H1 (cell line): Measurements from ENCODE around the gene ADCY3. TPM values are rescaled to one million over a fixed set of nuclear protein-coding genes. Genes with fewer than 3 reads are reported as not detected.

Experiments
- CTCF ChIA-PET: fragments of 300-600 bp; sonication (Branson Sonifier 250); formaldehyde crosslinking; loops from one replicate; lab custom pipeline; 2021; ENCODE audit not compliant: partially characterized antibody; lab: Charles Lee
- POLR2A ChIA-PET: fragments of 300-600 bp; sonication (Branson Sonifier 250); formaldehyde crosslinking; loops from one replicate; lab custom pipeline; 2021; ENCODE audit warnings: inconsistent platforms; ENCODE audit not compliant: partially characterized antibody; lab: Charles Lee
- DNase-seq, 2 experiments: peaks; one replicate each; pipeline versions ENCODE4 v3.0.0 to v3.0.0-alpha.2; 2010 to 2022; ENCODE audit warnings: low spot score in 2 of 2, low read depth in 1 of 2, mixed read lengths in 1 of 2
- FAIRE-seq: peaks from 2 replicates; lab custom pipeline; 2011; peaks lifted over from hg19 to GRCh38; lab: Jason Lieb, UNC
- H2AFZ ChIP-seq: 2 replicates; pipeline ENCODE4 v1.8.1; 2012; ENCODE audit warnings: low read length, inconsistent platforms
- H2AK5ac ChIP-seq: 2 replicates; pipeline ENCODE4 v1.6.1; 2013; ENCODE audit warnings: low read depth, low read length
- H2BK120ac ChIP-seq: replicated peaks from 2 replicates; pipeline ENCODE3; 2013; ENCODE audit warnings: low read depth, low read length, inconsistent platforms
- H2BK12ac ChIP-seq: 2 replicates; pipeline ENCODE4 v1.6.1; 2013; ENCODE audit warnings: low read depth, low read length
- H2BK15ac ChIP-seq: 2 replicates; pipeline ENCODE4 v1.6.1; 2013; ENCODE audit warnings: low read length
- H2BK20ac ChIP-seq: 2 replicates; pipeline ENCODE4 v1.6.1; 2013; ENCODE audit warnings: low read length
- H2BK5ac ChIP-seq: 2 replicates; pipeline ENCODE4 v1.6.1; 2013; ENCODE audit warnings: low read depth, low read length
- H3K14ac ChIP-seq: 2 replicates; pipeline ENCODE4 v1.6.1; 2013; ENCODE audit warnings: inconsistent platforms; ENCODE audit not compliant: insufficient read length
- H3K18ac ChIP-seq: 2 replicates; pipeline ENCODE4 v1.6.1; 2013; ENCODE audit warnings: low read length; ENCODE audit errors: extremely low read depth
- H3K23ac ChIP-seq: 2 replicates; pipeline ENCODE4 v1.6.1; 2013; ENCODE audit warnings: inconsistent platforms; ENCODE audit not compliant: insufficient read length
- H3K23me2 ChIP-seq: 2 replicates; pipeline ENCODE4 v1.6.1; 2013; ENCODE audit warnings: low read depth, low read length
- H3K27ac ChIP-seq: 2 replicates; pipeline ENCODE4 v1.6.1; 2011; ENCODE audit warnings: low read depth, low read length, inconsistent platforms
- H3K27me3 ChIP-seq, 4 experiments: replicated peaks in 1 of 4; 1 replicate in 1 of 4; 2 replicates in 3 of 4; pipeline versions ENCODE4 v1.6.1 to v1.8.1; 2011 to 2013; ENCODE audit warnings: low read length in 3 of 4, mild to moderate bottlenecking in 3 of 4, inconsistent platforms in 2 of 4, mixed read lengths in 2 of 4, moderate library complexity in 1 of 4; ENCODE audit not compliant: control insufficient read depth in 3 of 4, insufficient read depth in 3 of 4; ENCODE audit errors: extremely low read depth in 1 of 4
- H3K36me3 ChIP-seq, 4 experiments: 2 replicates each; pipeline versions ENCODE4 v1.6.1 to v1.8.1; 2011 to 2013; ENCODE audit warnings: mild to moderate bottlenecking in 4 of 4, low read length in 3 of 4, moderate library complexity in 2 of 4, control low read depth in 1 of 4, inconsistent platforms in 1 of 4; ENCODE audit not compliant: insufficient read depth in 4 of 4, control insufficient read depth in 2 of 4
- H3K4ac ChIP-seq: replicated peaks from 2 replicates; pipeline ENCODE3; 2013; ENCODE audit warnings: low read length, low read depth, mixed read lengths, inconsistent platforms; ENCODE audit not compliant: insufficient read length
- H3K4me1 ChIP-seq, 4 experiments: replicated peaks in 1 of 4; 1 replicate in 1 of 4; 2 replicates in 3 of 4; pipeline versions ENCODE4 v1.6.1 to v1.8.1; 2011 to 2013; ENCODE audit warnings: low read length in 3 of 4, inconsistent platforms in 2 of 4, mixed read lengths in 1 of 4; ENCODE audit not compliant: insufficient read depth in 4 of 4, control insufficient read depth in 3 of 4
- H3K4me2 ChIP-seq, 2 experiments: 2 replicates each; pipeline versions ENCODE4 v1.6.1 to v1.8.1; 2011 to 2013; ENCODE audit warnings: low read depth in 2 of 2, low read length in 2 of 2, control low read depth in 1 of 2, inconsistent platforms in 1 of 2, mild to moderate bottlenecking in 1 of 2; ENCODE audit not compliant: insufficient read depth in 1 of 2
- H3K4me3 ChIP-seq, 4 experiments: fragments of 200-600, 300-600 bp in 1 of 4; sonication (generic), shearing (Covaris generic), sonication (Bioruptor Twin) in 1 of 4; 2 replicates each; pipeline versions ENCODE4 v1.5.1 to v1.8.1; 2011 to 2016; ENCODE audit warnings: low read length in 4 of 4, low read depth in 3 of 4, control low read depth in 2 of 4, inconsistent platforms in 2 of 4, mild to moderate bottlenecking in 2 of 4, mixed read lengths in 1 of 4, moderate library complexity in 1 of 4; ENCODE audit not compliant: insufficient read depth in 2 of 4; ENCODE audit errors: extremely low read depth in 1 of 4
- H3K56ac ChIP-seq: replicated peaks from 2 replicates; pipeline ENCODE3; 2013; ENCODE audit warnings: low read depth, mild to moderate bottlenecking, mixed read lengths, low read length, inconsistent platforms; ENCODE audit not compliant: insufficient read length
- H3K79me1 ChIP-seq: 2 replicates; pipeline ENCODE4 v1.6.1; 2013; ENCODE audit warnings: low read depth, low read length, control low read depth
- H3K79me2 ChIP-seq, 2 experiments: 2 replicates each; pipeline versions ENCODE4 v1.6.1 to v1.8.1; 2012 to 2013; ENCODE audit warnings: low read length in 2 of 2, mild to moderate bottlenecking in 2 of 2, inconsistent platforms in 1 of 2; ENCODE audit not compliant: insufficient read depth in 2 of 2, control insufficient read depth in 1 of 2
- H3K9ac ChIP-seq, 4 experiments: replicated peaks in 1 of 4; 1 replicate in 1 of 4; 2 replicates in 3 of 4; pipeline versions ENCODE4 v1.6.1 to v1.8.1; 2011 to 2013; ENCODE audit warnings: low read depth in 3 of 4, low read length in 3 of 4, control low read depth in 2 of 4, mild to moderate bottlenecking in 2 of 4, moderate library complexity in 2 of 4, inconsistent platforms in 1 of 4; ENCODE audit errors: extremely low read depth in 1 of 4
- H3K9me3 ChIP-seq, 2 experiments: 2 replicates each; pipeline versions ENCODE4 v1.6.1 to v1.8.1; 2012 to 2013; ENCODE audit warnings: mild to moderate bottlenecking in 2 of 2, moderate library complexity in 2 of 2, control low read depth in 1 of 2, inconsistent platforms in 1 of 2, low read depth in 1 of 2, low read length in 1 of 2, mixed read lengths in 1 of 2; ENCODE audit not compliant: insufficient read depth in 2 of 2
- H4K20me1 ChIP-seq, 2 experiments: replicated peaks in 1 of 2; 2 replicates each; pipeline versions ENCODE3 to v1.8.1; 2011 to 2013; ENCODE audit warnings: inconsistent platforms in 2 of 2, low read length in 2 of 2, mild to moderate bottlenecking in 1 of 2; ENCODE audit not compliant: insufficient read depth in 2 of 2, control insufficient read depth in 1 of 2
- H4K5ac ChIP-seq: 2 replicates; pipeline ENCODE4 v1.6.1; 2013; ENCODE audit warnings: low read length, low read depth, mixed read lengths, inconsistent platforms; ENCODE audit not compliant: insufficient read length
- H4K8ac ChIP-seq: 2 replicates; pipeline ENCODE4 v1.8.0; 2013; ENCODE audit warnings: mild to moderate bottlenecking, moderate library complexity, low read length, inconsistent platforms; ENCODE audit not compliant: insufficient read depth; ENCODE audit errors: extremely low read depth
- H4K91ac ChIP-seq: replicated peaks from 2 replicates; pipeline ENCODE3; 2013; ENCODE audit warnings: low read length, mixed read lengths, inconsistent platforms; ENCODE audit not compliant: insufficient read length
- CBX5 ChIP-seq: fragments of 300-800, 300-1000 bp; sonication (generic); IDR thresholded peaks from 2 replicates; pipeline ENCODE4 v1.7.1; 2016; ENCODE audit warnings: antibody characterized with exemption, low read length, low read depth
- EP300 ChIP-seq, 2 experiments: IDR thresholded peaks; 1 replicate in 1 of 2; 2 replicates in 1 of 2; pipeline ENCODE4 v1.6.1; 2011 to 2012; ENCODE audit warnings: low read depth in 2 of 2, low read length in 2 of 2, mild to moderate bottlenecking in 2 of 2, borderline replicate concordance in 1 of 2, inconsistent platforms in 1 of 2, moderate library complexity in 1 of 2
- EZH2 ChIP-seq: fragments of 200-600 bp; sonication (generic); IDR thresholded peaks from 2 replicates; pipeline ENCODE4 v1.7.1; 2012; ENCODE audit warnings: low read depth, mild to moderate bottlenecking, moderate library complexity, low read length, inconsistent platforms; ENCODE audit not compliant: severe bottlenecking
- POLR2A ChIP-seq, 2 experiments: IDR thresholded peaks; 1 replicate in 1 of 2; 2 replicates in 1 of 2; pipeline ENCODE4 v1.6.1; 2011; ENCODE audit warnings: low read depth in 2 of 2, low read length in 2 of 2, mild to moderate bottlenecking in 2 of 2; ENCODE audit errors: control extremely low read depth in 1 of 2
- RAD21 ChIP-seq, 2 experiments: IDR thresholded peaks in 1 of 2; conservative IDR thresholded peaks in 1 of 2; 2 replicates each; pipeline ENCODE4 v1.6.1; 2011; ENCODE audit warnings: low read depth in 2 of 2, low read length in 2 of 2, improper control_type of control experiment in 1 of 2, inconsistent platforms in 1 of 2, mild to moderate bottlenecking in 1 of 2, moderate library complexity in 1 of 2
- RXRA ChIP-seq: IDR thresholded peaks from 2 replicates; pipeline ENCODE4 v1.6.1; 2011; ENCODE audit warnings: low read depth, mild to moderate bottlenecking, low read length, moderate library complexity; ENCODE audit not compliant: insufficient read depth
- SP2 ChIP-seq: IDR thresholded peaks from 2 replicates; pipeline ENCODE4 v1.6.1; 2012; ENCODE audit warnings: mild to moderate bottlenecking, low read length, inconsistent platforms
- WGBS, 2 experiments: shearing (Covaris generic) in 1 of 2; methylation state at CpG; one replicate each; pipeline versions ENCODE4 v1.1.6 to v1.1.7; 2013 to 2015; ENCODE audit warnings: low lambda C conversion rate in 2 of 2, mixed read lengths in 2 of 2, inconsistent platforms in 1 of 2, low coverage in 1 of 2, missing lambda C conversion rate in 1 of 2; ENCODE audit not compliant: insufficient replicate concordance in 2 of 2, insufficient coverage in 1 of 2, insufficient read length in 1 of 2; ENCODE audit errors: extremely low coverage in 1 of 2, missing lambda C conversion rate in 1 of 2; 5-methylcytosine and 5-hydroxymethylcytosine counted together
- polyA plus RNA-seq, 7 experiments: library from polyadenylated mRNA; depleted of rRNA in 3 of 7; stranded (reverse) in 5 of 7; unstranded in 2 of 7; fragments of >200 nt in 5 of 7; fragments of 200-250 nt in 2 of 7; gene quantifications; 1 replicate in 5 of 7; 2 replicates in 1 of 7; 4 replicates in 1 of 7; pipeline versions ENCODE4 v1.2.1 to v1.2.3, GENCODE V29; 2011 to 2013; ENCODE audit warnings: missing spikeins in 2 of 7, mixed read lengths in 2 of 7
- total RNA-seq: library from RNA; stranded (reverse); fragmentation: NEBNext Ultra II Directional; extraction: Animal tissue kit (Norgen Biotek cat#: 25700); gene quantifications from 2 replicates; pipeline ENCODE4 v1.2.1, GENCODE V29; 2021
- TF ChIP-seq, protein P1 (sequence below), 3 experiments: IDR thresholded peaks; 1 replicate in 2 of 3; 2 replicates in 1 of 3; pipeline versions ENCODE4 v1.5.1 to v1.6.1; 2011; ENCODE audit warnings: low read length in 3 of 3, mild to moderate bottlenecking in 3 of 3, inconsistent platforms in 2 of 3, low read depth in 1 of 3, moderate library complexity in 1 of 3; ENCODE audit not compliant: insufficient read depth in 1 of 3; ENCODE audit errors: control extremely low read depth in 1 of 3

The ADCY3 gene
- total and polyA plus RNA-seq, 2 of the 8 experiments (the other 6 are each of a cell fraction or from before 2014, with no cell fraction given): 45.1 to 52.9 TPM

DNA sequence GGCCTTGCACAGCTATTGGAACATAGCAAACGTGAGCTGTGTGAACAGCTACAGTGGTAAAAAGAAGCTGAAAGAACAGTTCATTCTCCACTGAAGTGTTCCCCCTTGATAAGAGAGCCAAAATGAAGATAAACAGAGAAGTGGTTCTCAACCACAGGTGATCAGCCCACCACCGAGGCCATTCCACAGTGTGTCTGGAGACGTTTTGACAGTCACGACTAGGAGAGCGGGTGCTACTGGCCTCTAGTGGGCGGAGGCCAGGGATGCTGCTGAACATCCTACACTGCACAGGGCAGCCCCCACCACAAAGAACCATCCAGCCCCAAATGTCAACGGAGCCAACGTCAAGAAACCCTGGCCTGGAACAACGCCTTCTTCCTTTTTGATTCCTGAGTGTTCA is 38.4 kb downstream of the ADCY3 start:
- no peak overlapping the region for H2AK5ac ChIP-seq
- H3K14ac ChIP-seq: no peak overlapping the region
- H2BK120ac ChIP-seq: no peak overlapping the region
- H3K4ac ChIP-seq: no peak overlapping the region
- H4K8ac ChIP-seq: no peak overlapping the region
- no peak overlapping the region for H2BK20ac ChIP-seq
- H3K56ac ChIP-seq: no peak overlapping the region
- no peak overlapping the region for H4K91ac ChIP-seq
- no peak overlapping the region for H4K5ac ChIP-seq
- TF ChIP-seq EZH2: no peak
- no peak for TF ChIP-seq CBX5
- TF ChIP-seq POLR2A (IDR thresholded peaks at IDR 0.05; ENCODE audit: control extremely low read depth in 1 of 2, low read depth in 2 of 2, low read length in 2 of 2): no peak
- TF ChIP-seq, protein P1, sequence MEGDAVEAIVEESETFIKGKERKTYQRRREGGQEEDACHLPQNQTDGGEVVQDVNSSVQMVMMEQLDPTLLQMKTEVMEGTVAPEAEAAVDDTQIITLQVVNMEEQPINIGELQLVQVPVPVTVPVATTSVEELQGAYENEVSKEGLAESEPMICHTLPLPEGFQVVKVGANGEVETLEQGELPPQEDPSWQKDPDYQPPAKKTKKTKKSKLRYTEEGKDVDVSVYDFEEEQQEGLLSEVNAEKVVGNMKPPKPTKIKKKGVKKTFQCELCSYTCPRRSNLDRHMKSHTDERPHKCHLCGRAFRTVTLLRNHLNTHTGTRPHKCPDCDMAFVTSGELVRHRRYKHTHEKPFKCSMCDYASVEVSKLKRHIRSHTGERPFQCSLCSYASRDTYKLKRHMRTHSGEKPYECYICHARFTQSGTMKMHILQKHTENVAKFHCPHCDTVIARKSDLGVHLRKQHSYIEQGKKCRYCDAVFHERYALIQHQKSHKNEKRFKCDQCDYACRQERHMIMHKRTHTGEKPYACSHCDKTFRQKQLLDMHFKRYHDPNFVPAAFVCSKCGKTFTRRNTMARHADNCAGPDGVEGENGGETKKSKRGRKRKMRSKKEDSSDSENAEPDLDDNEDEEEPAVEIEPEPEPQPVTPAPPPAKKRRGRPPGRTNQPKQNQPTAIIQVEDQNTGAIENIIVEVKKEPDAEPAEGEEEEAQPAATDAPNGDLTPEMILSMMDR (IDR thresholded peaks at IDR 0.05; ENCODE audit: control extremely low read depth in 1 of 3, insufficient read depth in 1 of 3, low read depth in 1 of 3, low read length in 3 of 3): peak; percentile 28 to 72 (median 72); a peak in 3 of 4 replicates
- peak; percentile 23 to 36; a peak in 1 of 4 replicates for TF ChIP-seq RAD21 (IDR thresholded peaks at IDR 0.05 in 1 of 2, conservative IDR thresholded peaks at IDR 0.05 in 1 of 2; ENCODE audit: low read depth in 2 of 2, low read length in 2 of 2)
- no peak for TF ChIP-seq EP300 (IDR thresholded peaks at IDR 0.05; ENCODE audit: borderline replicate concordance in 1 of 2, low read depth in 2 of 2, low read length in 2 of 2)
- no peak for TF ChIP-seq RXRA
- peak; percentile 6; the same call in 1 of the 2 replicates for TF ChIP-seq SP2
- H3K79me1 ChIP-seq: peaks cover 2% of the 10 kb centered on the region
- H3K9ac ChIP-seq: no peak overlapping the region
- WGBS, 2 experiments: 93% methylated on average over 9 of the region's 9 CpGs; no CpG with 5 or more reads in 1 of the 2 experiments
- H2BK12ac ChIP-seq: no peak overlapping the region
- FAIRE-seq (no peak), DNase-seq (no peak)
- no peak overlapping the region for H2AFZ ChIP-seq
- H3K18ac ChIP-seq: no peak overlapping the region
- H3K9me3 ChIP-seq: no peaks in the 10 kb centered on the region
- no peaks in the 10 kb centered on the region for H3K27me3 ChIP-seq
- H3K4me3 ChIP-seq: no peak overlapping the region
- CTCF ChIA-PET: interaction anchor here (0.5 to 3.4 kb wide), 8 partner anchors 9 to 246 kb away, joined by 3 to 13 read pairs (median 4); no protein-coding TSS in a partner anchor
- H2BK5ac ChIP-seq: no peak overlapping the region
- H2BK15ac ChIP-seq: no peak overlapping the region
- POLR2A ChIA-PET: no interaction called here
- no peak overlapping the region for H3K23ac ChIP-seq
- no peak overlapping the region for H3K4me2 ChIP-seq
- H4K20me1 ChIP-seq: no peaks in the 10 kb centered on the region
- H3K4me1 ChIP-seq: peaks cover 0 to 3% (median 0%) of the 10 kb centered on the region in 4 experiments; a peak in 2 of 7 replicates
- H3K27ac ChIP-seq: no peak overlapping the region
- H3K36me3 ChIP-seq: no peaks in the 10 kb centered on the region
- no peaks in the 10 kb centered on the region for H3K79me2 ChIP-seq
- H3K23me2 ChIP-seq: no peaks in the 10 kb centered on the region
